HG03439 (cell line): Measurements from ENCODE around the gene TP63.
"Not testable (repeated sequence)": the region's sequence is repeated elsewhere in the genome, so short reads cannot be mapped to it uniquely, and the experiment has no call there.

Source experiments
- ATAC-seq: cut with Tn5 transposase; IDR thresholded peaks from one replicate; pipeline ENCODE4 v1.9.1; 2021; ENCODE audit warnings: mild to moderate bottlenecking, moderate library complexity; ENCODE audit not compliant: unreplicated experiment

The TP63 gene

GRCh38 chr3:189625071-189625470, 6.1 kb upstream of the TP63 start:
- ATAC-seq: no peak

GRCh38 chr3:189625572-189625971, 5.6 kb upstream of the TP63 start:
- ATAC-seq: no peak

DNA sequence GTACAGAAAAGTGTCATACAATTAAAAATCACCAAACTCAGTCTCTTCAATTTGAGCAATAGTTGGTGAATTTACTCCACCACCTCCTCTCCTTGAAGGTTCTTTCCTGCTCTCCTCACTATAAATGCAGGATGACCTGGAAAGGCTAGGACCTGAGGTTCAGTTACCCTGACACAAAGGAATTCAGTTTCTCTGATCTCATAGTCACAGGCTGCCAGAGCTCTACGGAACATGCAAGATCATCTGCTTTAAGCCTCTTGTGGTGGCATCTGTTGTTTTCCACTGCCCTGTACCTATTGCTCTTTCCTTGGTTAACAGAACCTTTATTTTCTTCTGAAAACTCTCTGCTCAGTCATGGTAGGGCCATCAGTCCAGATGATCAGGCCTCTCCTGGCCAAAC, 4.9 kb upstream of the TP63 start:
- no peak for ATAC-seq

DNA sequence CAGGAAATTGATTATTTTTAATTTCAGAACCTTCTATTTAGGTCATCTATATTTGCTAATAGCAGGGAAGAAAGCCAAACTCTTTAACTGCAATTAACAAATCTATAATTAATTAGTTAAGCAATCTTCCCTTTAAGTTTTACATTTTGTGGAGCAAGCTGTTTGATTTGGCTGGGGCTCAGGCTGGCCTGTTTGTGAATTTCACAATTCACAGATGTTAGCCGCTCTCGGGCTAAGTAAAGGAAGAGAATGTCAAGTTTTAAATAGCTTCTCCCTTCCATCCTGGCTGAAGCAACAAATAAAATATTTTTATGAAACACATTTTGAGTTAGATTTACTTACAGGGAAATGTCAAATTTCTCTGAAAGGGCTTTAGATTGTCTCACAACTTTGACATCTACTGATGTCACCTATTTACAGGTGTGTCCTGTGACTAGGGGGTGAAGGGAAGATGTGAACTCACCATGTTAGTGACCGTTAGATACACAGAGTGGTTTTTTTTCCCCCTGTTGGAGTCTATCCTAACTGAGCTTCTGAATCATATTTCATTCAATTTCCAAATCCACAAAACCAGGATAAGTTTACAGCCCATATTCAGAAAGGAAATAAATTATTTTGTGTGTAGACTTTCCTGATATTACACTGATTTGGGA, 1.3 kb upstream of the TP63 start:
- ATAC-seq: no peak

DNA sequence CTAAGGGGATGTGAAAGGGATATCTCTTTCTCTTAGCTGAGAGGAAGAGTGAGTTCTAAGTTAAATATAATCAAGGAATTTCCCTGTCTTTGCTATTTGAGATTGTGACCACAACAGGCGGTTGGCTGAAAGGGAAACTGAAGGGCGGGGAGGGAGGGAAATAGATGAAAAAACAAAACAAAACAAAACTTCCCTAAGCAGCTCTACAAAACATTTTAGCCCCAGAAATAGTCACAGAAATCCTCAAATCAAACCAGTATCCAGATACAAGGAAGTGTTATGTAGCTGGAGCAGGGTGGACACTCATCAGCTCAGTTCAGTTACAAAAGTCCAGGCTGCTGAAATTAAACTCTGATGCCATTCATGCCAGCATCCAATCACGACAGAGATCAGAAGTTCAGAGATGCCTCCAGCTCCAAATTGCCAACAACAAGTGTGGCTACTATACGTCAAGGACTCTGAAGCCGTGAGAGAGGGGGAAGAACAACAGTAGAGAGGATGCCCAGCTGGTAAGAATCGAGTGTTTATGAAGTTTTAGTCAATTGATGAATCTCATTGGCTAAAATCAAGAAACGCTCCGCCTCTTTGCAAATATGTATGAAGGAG, 319 bp upstream of the TP63 start:
- peak; percentile 60 for ATAC-seq

GRCh38 chr3:189631409-189631808, 220 bp downstream of the TP63 start:
- no peak for ATAC-seq

GRCh38 chr3:189632242-189632641, 1.1 kb downstream of the TP63 start:
- ATAC-seq: no peak

DNA sequence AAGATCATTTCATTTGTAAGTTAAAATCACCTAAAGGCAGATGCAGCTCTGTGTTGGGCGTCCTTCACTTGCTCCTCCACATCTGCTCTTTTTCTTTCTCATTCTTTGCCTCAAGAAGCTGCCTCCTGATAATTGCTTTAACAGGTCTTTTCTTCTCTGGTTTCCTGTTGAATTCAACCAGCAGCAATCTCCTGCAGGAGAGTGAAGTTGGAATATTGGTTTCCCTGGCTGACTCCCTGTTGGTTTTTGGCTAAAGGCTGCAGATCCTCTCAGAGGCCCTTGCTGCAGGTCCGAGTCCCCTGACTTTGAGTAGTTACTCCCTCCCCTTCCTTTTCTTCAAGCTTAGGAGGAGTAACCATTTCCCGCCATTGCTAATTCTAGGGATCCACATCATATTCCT, 4.2 kb downstream of the TP63 start:
- no peak for ATAC-seq

- no peak for ATAC-seq
Observed at GRCh38 chr3:189636048-189636447, 4.9 kb downstream of the TP63 start.

DNA sequence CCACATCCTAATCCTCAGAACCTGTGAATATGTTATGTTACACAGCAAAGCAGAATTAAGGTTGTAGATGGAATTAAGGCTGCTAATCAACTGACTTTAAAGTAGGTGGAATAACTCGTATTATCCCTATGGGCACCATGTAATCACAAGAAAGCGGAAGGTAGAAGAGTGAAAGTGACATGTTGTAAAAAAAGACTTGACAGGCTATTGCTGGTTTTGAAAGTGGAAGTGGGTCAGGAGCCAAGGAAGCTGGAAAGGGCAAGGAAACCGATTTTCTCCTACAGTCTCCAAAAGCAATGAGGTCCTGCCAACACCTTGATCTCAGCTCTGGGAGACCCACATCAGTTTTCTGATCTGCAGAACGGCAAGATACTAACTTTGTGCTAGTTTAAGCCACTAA, 6.6 kb downstream of the TP63 start:
- no peak for ATAC-seq

DNA sequence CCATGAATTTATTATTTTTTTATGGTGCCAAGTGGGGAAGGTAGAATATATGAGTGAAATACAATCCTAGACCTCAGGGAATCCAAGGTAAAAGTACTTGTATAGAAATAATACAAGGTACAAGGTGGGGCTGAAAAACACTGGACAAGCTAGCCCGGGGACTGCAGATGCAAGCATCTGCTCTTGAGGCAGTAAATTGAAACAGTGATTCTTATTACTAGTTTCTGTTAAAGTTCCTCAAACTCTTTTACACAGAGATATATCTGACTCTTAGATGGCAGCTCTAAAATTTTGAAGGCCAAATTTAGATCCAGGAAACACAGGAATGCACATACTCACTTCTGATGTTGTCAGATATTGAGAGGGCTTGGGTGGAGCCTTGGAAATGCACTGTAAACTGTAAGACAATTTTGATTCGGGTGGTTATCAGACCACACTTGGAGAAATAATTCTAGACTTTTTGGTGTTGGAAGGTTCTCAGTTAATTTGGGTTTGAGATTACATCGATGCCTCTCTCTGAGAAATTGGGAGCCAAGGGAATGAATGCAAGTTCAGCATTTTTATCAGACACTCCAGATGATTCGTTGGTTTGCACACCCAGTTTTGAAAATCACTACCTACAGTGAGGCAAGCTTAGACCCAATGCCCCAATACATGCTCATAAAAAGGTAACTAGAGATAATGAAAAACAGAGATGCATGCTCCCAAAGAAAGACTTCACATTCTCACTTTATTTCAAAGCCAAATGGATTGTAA, 7.3 kb downstream of the TP63 start:
- ATAC-seq: no peak

DNA sequence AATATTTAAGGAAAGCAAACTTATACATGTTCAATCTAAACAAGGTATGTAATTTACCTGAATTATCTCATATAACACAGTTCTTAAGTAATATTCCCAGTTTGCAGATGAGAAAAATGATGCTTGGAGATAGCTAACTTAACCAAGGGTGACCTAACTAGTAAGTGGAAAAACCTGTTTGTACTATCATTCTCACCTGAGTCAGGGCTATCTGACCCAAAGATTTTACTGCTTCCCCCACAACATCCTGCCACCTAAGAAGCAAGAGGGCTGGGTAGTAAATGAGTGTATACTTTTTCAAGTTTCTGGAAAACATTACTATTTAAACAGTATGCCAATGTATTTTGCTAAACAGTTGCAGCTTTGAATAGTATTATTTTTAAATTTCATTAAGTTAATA, 10.6 kb downstream of the TP63 start:
- ATAC-seq: no peak

DNA sequence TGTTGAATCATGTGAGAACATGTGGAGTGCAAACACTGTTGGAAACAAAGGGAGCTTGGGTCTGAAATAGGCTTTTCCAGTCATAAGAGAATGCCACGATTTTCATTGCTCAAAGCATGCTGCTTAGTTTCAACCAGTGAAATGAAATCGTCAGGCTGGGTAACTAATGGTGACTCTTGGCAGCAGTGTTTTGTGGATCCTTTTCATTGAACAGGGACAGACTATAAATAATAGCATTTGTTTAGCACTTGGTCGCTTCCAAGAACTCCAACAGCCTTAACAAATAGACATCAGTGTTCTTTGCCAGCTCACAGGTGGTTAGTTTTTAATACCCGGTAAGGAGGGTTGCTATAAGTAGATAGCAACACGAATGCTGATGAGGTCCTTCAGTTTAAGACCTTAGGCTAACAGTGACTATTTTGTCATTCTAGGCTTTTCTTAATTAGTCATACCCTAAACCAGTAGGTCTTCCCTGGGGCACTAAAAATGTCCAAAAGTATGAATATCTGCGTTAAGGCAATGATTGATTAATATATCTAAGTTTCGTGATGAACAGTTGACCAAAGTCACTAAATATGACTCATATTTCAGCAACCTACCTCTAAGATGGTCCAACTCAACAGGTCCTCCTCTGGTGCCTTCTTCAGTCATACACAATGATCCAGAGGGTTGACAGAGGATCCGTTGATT, 15.8 kb downstream of the TP63 start:
- no peak for ATAC-seq

DNA sequence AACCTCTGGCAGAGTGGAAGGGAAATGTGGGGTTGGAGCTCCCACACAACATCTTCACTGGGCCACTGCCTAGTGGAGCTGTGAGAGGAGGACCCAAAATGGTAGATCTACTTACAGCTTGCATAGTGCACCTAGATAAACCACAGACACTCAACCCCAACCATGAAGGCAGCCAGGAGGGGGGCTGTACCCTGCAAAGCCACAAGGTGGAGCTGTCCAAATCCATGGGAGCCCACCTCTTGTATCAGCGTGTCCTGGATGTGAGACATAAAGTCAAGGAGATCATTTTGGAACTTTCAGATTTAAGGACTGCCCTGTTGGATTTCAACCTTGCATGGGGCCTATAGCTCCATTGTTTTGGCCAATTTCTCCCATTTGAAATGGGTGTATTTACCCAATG, 20.9 kb downstream of the TP63 start:
- ATAC-seq: no peak

- no peak for ATAC-seq
Observed at GRCh38 chr3:189655617-189656016, 24.4 kb downstream of the TP63 start.

GRCh38 chr3:189659571-189659970, 28.4 kb downstream of the TP63 start:
- ATAC-seq: no peak

DNA sequence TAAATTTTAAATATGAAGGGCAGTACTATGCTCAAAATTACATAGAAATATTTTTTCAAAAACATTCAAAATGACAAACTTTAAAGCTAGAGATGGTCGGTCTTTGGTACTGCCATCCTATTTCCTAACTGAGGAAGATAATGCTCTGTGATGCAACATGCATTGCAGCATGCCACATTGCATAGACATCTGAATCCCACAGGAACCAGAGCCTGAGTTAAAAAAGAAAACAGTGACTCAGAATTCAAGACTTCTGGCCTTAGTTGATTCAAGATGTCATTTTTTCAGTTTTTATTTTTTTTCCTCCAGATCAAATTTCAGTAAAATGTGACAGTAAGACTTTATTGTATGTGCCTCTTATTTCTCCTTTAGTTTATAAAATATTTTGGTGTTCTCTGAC, 33.1 kb downstream of the TP63 start:
- ATAC-seq: no peak

- not testable (repeated sequence) for ATAC-seq
Observed at GRCh38 chr3:189672346-189672745, 41.2 kb downstream of the TP63 start.

DNA sequence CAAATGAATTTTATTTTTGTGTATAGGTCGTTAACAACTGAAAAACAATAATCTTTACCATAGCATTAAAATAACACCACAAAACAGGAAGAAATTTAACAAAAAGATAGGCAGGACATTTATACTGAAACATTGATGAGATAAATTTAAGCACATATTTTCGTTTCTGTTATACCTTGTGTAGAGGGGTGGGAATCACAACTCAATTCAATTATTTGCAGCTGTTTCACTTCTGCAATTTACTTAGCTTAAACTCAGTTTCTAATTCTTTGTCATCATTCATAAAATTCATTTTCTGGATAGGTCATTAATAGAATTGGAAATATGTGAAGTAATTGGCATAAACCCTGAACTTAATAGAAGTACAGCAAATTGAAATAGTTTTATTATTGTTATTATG, 42.3 kb downstream of the TP63 start:
- ATAC-seq: peak; percentile 86

- ATAC-seq: no peak
Observed at GRCh38 chr3:189674249-189674913, 43.2 kb downstream of the TP63 start.

DNA sequence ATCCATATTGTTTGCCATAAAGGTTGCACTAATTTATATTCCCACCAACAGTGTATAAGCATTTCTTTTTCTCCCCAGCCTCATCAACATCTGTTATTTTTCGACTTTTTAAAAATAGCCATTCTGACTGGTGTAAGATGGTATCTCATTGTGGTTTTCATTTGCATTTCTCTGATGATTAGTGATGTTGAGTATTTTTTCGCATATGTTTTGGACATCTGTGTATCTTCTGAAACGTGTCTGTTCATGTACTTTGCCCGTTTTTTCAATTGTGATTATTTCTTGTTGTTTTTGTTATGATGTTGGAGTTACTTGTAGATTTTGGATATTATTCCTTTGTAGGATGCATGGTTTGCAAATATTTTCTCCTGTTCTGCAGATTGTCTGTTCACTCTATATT, 46.5 kb downstream of the TP63 start:
- ATAC-seq: peak; percentile 65
